Upper lobe of right lung (tissue), 1 donor: ENCODE data around the gene GABRA6. TPM values are rescaled to one million over a fixed set of nuclear protein-coding genes. Genes with fewer than 3 reads are reported as not detected.

Experiments
- ATAC-seq: fragments of 200-7000 bp; cut with Tn5 transposase; one replicate; pipeline ENCODE4 v1.9.1; 2020; ENCODE audit warnings: mild to moderate bottlenecking, moderate library complexity
- DNase-seq: peaks from one replicate; pipeline ENCODE4 v3.0.0-alpha.2; 2020
- H3K27ac ChIP-seq: fragments of 200-600 bp; one replicate; pipeline ENCODE4 v1.8.0; 2022
- H3K27me3 ChIP-seq: fragments of 200-600 bp; one replicate; pipeline ENCODE4 v1.8.0; 2022; ENCODE audit warnings: mild to moderate bottlenecking
- H3K36me3 ChIP-seq: fragments of 200-600 bp; one replicate; pipeline ENCODE4 v1.8.0; 2022
- H3K4me1 ChIP-seq: fragments of 200-600 bp; one replicate; pipeline ENCODE4 v1.8.0; 2022
- H3K4me3 ChIP-seq: fragments of 200-600 bp; one replicate; pipeline ENCODE4 v1.8.0; 2022; ENCODE audit warnings: mild to moderate bottlenecking
- H3K9me3 ChIP-seq: fragments of 200-600 bp; one replicate; pipeline ENCODE4 v1.8.0; 2022
- CTCF ChIP-seq: fragments of 200-600 bp; IDR thresholded peaks from one replicate; pipeline ENCODE4 v1.8.0; 2022; ENCODE audit warnings: antibody characterized with exemption
- intact Hi-C: fragments of 100-400 bp; cut with DNase I; formaldehyde crosslinking; loops from one replicate; pipeline ENCODE4 v1.11.0; 2022
- total RNA-seq: library from RNA; stranded (reverse); fragmentation: NEBNext Ultra II Directional; extraction: Animal tissue kit (Norgen Biotek cat#: 25700); gene quantifications from one replicate; pipeline ENCODE4 v1.2.1, GENCODE V29; 2021
- donor health status: DM: no; HTN: yes; CAD: no; lungs with severe emphysema.

The GABRA6 gene
- total RNA-seq, 1 donor from 2014 or later, result not detected

GRCh38 chr5:161719157-161719556, 33.6 kb downstream of the GABRA6 start:
- H3K4me1 ChIP-seq, result no peaks in the 10 kb centered on the region
- DNase-seq, result no peak
- H3K4me3 ChIP-seq, result no peak overlapping the region
- intact Hi-C loops, result no loop called here
- TF ChIP-seq CTCF, result no peak
- no peak for ATAC-seq
- H3K27ac ChIP-seq, result no peak overlapping the region
- no peaks in the 10 kb centered on the region for H3K36me3 ChIP-seq
- H3K27me3 ChIP-seq, result no peaks in the 10 kb centered on the region
- no peaks in the 10 kb centered on the region for H3K9me3 ChIP-seq

GRCh38 chr5:161720460-161720859, 34.9 kb downstream of the GABRA6 start:
- TF ChIP-seq CTCF, result no peak
- intact Hi-C loops, result no loop called here
- ATAC-seq, result no peak

GRCh38 chr5:161734741-161735140, 49.2 kb downstream of the GABRA6 start:
- no peak for DNase-seq
- ATAC-seq, result no peak
- H3K36me3 ChIP-seq, result no peaks in the 10 kb centered on the region
- no peak for TF ChIP-seq CTCF
- intact Hi-C loops, result no loop called here
- no peaks in the 10 kb centered on the region for H3K27me3 ChIP-seq
- H3K9me3 ChIP-seq, result no peaks in the 10 kb centered on the region
- no peaks in the 10 kb centered on the region for H3K4me1 ChIP-seq
- no peak overlapping the region for H3K4me3 ChIP-seq
- no peak overlapping the region for H3K27ac ChIP-seq

More at GRCh38 chr5:161720460-161720859, 34.9 kb downstream of the GABRA6 start:
- Histone ChIP-seq H3K27ac (no peak overlapping the region), H3K27me3 (no peaks in the 10 kb centered on the region), H3K4me1 (no peaks in the 10 kb centered on the region), H3K36me3 (no peaks in the 10 kb centered on the region), H3K4me3 (no peak overlapping the region), H3K9me3 (no peaks in the 10 kb centered on the region)
- no peak for DNase-seq

- DNase-seq, result no peak
- no peak overlapping the region for H3K27ac ChIP-seq
- TF ChIP-seq CTCF, result no peak
- ATAC-seq, result no peak
- intact Hi-C loops, result no loop called here
- no peaks in the 10 kb centered on the region for H3K4me1 ChIP-seq
- H3K4me3 ChIP-seq, result no peak overlapping the region
- H3K9me3 ChIP-seq, result no peaks in the 10 kb centered on the region
- H3K27me3 ChIP-seq, result no peaks in the 10 kb centered on the region
- H3K36me3 ChIP-seq, result no peaks in the 10 kb centered on the region
Observed at GRCh38 chr5:161740433-161740832, 54.9 kb downstream of the GABRA6 start.

- Histone ChIP-seq H3K4me3 (no peak overlapping the region), H3K9me3 (no peaks in the 10 kb centered on the region), H3K27ac (no peak overlapping the region), H3K27me3 (no peaks in the 10 kb centered on the region), H3K36me3 (no peaks in the 10 kb centered on the region), H3K4me1 (no peaks in the 10 kb centered on the region)
- no peak for TF ChIP-seq CTCF
- DNase-seq (no peak), ATAC-seq (no peak)
- intact Hi-C loops, result no loop called here
Observed at GRCh38 chr5:161744276-161744675, 58.8 kb downstream of the GABRA6 start.

- TF ChIP-seq CTCF, result no peak
- DNase-seq (no peak), ATAC-seq (no peak)
- H3K4me1 ChIP-seq, result no peaks in the 10 kb centered on the region
- intact Hi-C loops, result no loop called here
- no peaks in the 10 kb centered on the region for H3K9me3 ChIP-seq
- no peaks in the 10 kb centered on the region for H3K27me3 ChIP-seq
- H3K27ac ChIP-seq, result no peak overlapping the region
- no peaks in the 10 kb centered on the region for H3K36me3 ChIP-seq
- H3K4me3 ChIP-seq, result no peak overlapping the region
Observed at GRCh38 chr5:161745392-161745791, 59.9 kb downstream of the GABRA6 start.
